Glomerular visceral epithelial cell (primary cell): Measurements from ENCODE around the gene TEX54.

Experiments
- DNase-seq: peaks from one replicate; pipeline ENCODE4 v3.0.0-alpha.2; 2016; ENCODE audit errors: extremely low spot score

Gene TEX54

GRCh38 chr11:62788991-62789390, 43.6 kb downstream of the TEX54 start:
- DNase-seq: no peak

GRCh38 chr11:62787005-62787759, 45.5 kb downstream of the TEX54 start, which contains the start of gene TMEM179B:
TMEM179B (plus strand) TSS chr11:62787402; CDS start chr11:62787432, 30 bp downstream.
- peak; percentile 97 for DNase-seq

- DNase-seq: peak; percentile 84
Measured at GRCh38 chr11:62786318-62787004, 46.2 kb downstream of the TEX54 start.

- no peak for DNase-seq
Measured at GRCh38 chr11:62782753-62783152, 49.9 kb downstream of the TEX54 start.
